ENCODE measurements around the gene MCFD2.

Gene MCFD2

DNA sequence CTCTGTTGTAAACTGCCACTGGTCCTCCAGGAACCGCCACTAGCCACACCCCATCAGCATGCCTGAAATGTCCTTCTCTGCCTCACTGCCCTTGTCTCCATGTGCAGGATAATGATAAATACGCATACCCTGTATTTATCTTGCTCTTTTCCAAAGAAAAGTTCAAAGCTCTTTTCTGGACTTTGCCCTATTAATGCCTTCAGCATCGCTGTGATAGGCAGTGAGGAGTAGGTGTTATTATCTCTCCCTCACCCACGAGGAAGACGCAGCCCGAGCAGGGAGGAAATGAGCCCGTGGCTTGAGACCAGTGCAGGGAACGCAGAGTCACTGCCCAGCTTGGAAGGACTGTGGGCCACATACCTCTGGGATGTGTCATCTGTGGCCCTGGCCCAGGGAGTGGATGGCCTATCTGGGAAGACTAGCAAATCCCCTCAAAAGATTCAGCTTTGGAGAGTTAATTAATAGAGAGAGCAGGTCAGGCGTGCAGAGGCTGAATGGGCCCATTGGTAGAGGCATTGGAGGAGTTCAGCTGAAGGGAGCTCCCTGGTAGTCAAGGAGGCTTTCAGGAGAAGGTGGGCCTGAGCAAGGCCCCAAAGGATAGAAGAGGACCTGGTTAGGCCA lies 39.5 kb upstream of the MCFD2 start:
- TF ChIP-seq PAX5 (IDR thresholded peaks at IDR 0.05; ENCODE audit: insufficient read depth, low read length, severe bottlenecking) (no peak), SPI1 (IDR thresholded peaks at IDR 0.05; ENCODE audit: low read depth, low read length) (no peak), POU2F2 (IDR thresholded peaks at IDR 0.05; ENCODE audit: low read depth, low read length) (no peak), TAF1 (IDR thresholded peaks at IDR 0.05; ENCODE audit: low read depth, low read length) (no peak), POLR2AphosphoS5 (IDR thresholded peaks at IDR 0.05; ENCODE audit: low read depth, low read length) (no peak), POLR2A (IDR thresholded peaks at IDR 0.05; ENCODE audit: low read depth, low read length) (no peak)
- FAIRE-seq (no peak), DNase-seq (ENCODE audit: insufficient read length, low spot score) (no peak)

DNA sequence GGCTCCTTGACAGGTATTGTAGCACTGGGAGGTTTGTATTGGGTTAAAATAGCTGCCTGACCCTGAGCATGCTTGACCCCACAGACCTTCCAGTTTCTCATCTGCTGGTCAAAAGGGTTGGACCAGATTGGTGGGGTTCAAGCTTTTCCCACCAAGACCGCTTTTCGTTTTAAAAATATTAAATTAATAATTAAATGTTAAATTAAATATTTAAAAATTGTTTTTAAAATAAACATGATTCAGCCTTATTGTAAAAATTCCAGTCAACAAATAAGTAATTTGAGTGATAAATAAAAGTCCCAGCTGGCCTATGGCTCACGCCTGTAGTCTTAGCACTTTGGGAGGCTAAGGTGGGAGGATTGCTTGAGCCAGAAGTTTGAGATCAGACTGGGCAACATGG lies 36.6 kb upstream of the MCFD2 start:
- TF ChIP-seq TAF1 (IDR thresholded peaks at IDR 0.05; ENCODE audit: low read depth, low read length) (no peak), POLR2A (IDR thresholded peaks at IDR 0.05; ENCODE audit: low read depth, low read length) (no peak), PAX5 (IDR thresholded peaks at IDR 0.05; ENCODE audit: insufficient read depth, low read length, severe bottlenecking) (no peak), SPI1 (IDR thresholded peaks at IDR 0.05; ENCODE audit: low read depth, low read length) (no peak), POLR2AphosphoS5 (IDR thresholded peaks at IDR 0.05; ENCODE audit: low read depth, low read length) (no peak), POU2F2 (IDR thresholded peaks at IDR 0.05; ENCODE audit: low read depth, low read length) (no peak)
- FAIRE-seq (no peak), DNase-seq (ENCODE audit: insufficient read length, low spot score) (no peak)

DNA sequence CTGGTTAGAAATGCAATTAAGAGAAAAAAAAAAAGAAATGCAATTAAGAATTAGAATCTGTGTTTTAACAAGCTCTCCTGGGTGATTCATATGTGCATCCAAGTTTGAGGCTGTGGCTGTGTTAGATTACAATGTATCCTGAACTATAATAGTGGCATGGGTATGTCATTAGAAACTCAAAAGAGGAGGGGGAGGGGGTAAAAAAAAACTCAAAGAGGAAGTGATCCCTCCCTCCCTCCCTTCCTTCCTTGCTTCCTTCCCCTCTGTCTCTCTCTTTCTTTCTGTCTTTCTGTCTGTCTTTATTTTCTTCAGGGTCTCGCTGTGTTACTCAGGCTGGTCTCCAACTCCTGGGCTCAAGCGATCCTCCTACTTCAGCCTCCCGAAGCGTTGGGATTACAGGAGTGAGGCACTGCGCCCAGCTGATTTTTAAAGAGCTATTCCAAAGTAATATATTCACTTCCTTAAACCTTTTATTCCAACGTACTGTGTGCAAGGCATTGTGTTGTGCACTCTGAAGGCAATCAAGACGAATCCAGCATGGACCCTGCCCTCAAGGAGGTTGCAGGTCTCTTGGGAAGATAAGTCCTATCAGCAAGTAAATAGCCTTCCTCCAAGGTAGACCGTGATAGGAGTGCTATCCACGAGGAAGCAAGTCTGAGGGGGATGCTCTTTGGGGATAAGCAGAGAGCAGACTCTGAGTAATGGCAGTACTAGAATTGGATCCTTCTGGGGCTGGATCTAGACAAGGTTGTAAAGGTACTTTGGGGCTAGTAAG lies 35.9 kb upstream of the MCFD2 start:
- FAIRE-seq = no peak
- no peak for DNase-seq (ENCODE audit: insufficient read length, low spot score)
- TF ChIP-seq SPI1 (IDR thresholded peaks at IDR 0.05; ENCODE audit: low read depth, low read length) (peak; percentile 62), POU2F2 (IDR thresholded peaks at IDR 0.05; ENCODE audit: low read depth, low read length) (no peak)

DNA sequence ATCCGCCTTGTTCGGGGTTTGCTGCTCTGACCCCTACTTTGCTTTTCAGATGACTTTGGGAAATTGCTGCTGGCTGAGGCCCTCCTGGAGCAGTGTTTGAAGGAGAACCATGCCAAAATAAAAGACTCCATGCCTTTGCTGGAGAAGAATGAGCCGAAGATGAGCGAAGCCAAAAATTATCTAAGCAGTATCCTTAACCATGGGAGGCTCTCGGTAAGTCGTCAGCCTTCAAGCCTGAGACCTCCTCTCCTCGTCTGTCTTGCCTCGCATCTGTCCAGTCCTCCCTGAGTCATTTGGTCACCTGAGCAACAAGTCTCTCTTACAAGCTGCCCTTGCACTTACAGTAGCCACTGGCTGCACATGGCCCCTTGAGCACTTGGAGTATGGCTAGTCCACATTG lies 34.7 kb upstream of the MCFD2 start:
- TF ChIP-seq TAF1 (IDR thresholded peaks at IDR 0.05; ENCODE audit: low read depth, low read length) = no peak
- TF ChIP-seq POLR2AphosphoS5 (IDR thresholded peaks at IDR 0.05; ENCODE audit: low read depth, low read length) = no peak
- no peak for TF ChIP-seq SPI1 (IDR thresholded peaks at IDR 0.05; ENCODE audit: low read depth, low read length)
- no peak for TF ChIP-seq PAX5 (IDR thresholded peaks at IDR 0.05; ENCODE audit: insufficient read depth, low read length, severe bottlenecking)
- TF ChIP-seq POLR2A (IDR thresholded peaks at IDR 0.05; ENCODE audit: low read depth, low read length) = no peak
- no peak for TF ChIP-seq POU2F2 (IDR thresholded peaks at IDR 0.05; ENCODE audit: low read depth, low read length)
- DNase-seq (ENCODE audit: insufficient read length, low spot score) (no peak), FAIRE-seq (peak; percentile 16)

DNA sequence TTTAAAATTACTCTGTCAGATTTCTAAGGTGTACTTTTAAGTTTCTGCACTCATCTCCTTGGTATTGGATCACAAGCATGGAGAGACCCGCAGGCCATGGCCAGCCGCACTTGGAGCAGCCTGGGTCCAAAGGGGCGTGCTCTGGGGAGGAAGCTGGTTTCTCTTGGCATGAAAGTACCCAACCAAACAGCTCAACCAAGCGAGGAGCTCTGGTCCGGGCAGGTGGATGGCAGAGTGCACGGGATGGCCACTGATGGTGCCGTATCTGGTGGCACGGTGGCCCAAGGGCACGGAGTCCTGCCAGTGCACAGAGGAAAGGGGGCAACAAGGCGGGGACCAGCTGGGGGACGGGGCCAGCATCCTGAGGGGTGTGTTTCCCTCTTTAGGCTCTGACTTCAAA lies 32.2 kb upstream of the MCFD2 start:
- no peak for DNase-seq (ENCODE audit: insufficient read length, low spot score)
- TF ChIP-seq POLR2A (IDR thresholded peaks at IDR 0.05; ENCODE audit: low read depth, low read length) (no peak), POU2F2 (IDR thresholded peaks at IDR 0.05; ENCODE audit: low read depth, low read length) (no peak), PAX5 (IDR thresholded peaks at IDR 0.05; ENCODE audit: insufficient read depth, low read length, severe bottlenecking) (no peak), POLR2AphosphoS5 (IDR thresholded peaks at IDR 0.05; ENCODE audit: low read depth, low read length) (no peak), SPI1 (IDR thresholded peaks at IDR 0.05; ENCODE audit: low read depth, low read length) (no peak), TAF1 (IDR thresholded peaks at IDR 0.05; ENCODE audit: low read depth, low read length) (no peak)
- no peak for FAIRE-seq

DNA sequence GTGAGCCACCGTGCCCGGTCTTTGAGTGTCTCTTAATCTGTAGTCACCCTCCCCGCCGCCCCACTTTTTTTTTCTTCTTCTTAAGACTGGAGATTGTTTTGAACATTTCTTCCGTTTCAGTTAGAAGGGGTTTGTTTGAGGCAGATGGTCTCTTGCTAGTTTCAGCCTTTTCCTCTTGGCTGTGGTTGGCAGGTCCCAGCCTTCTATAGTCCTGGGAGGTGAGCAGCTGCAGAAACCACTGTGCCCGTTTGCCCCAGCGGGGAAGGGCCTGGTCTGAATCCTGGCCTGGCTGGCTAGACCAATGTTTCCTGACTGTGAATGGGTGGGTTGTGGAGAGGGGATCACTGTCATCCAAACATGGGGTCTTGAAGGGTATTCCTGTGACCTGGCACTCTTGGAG lies 30.1 kb upstream of the MCFD2 start:
- no peak for TF ChIP-seq POLR2AphosphoS5 (IDR thresholded peaks at IDR 0.05; ENCODE audit: low read depth, low read length)
- no peak for TF ChIP-seq POLR2A (IDR thresholded peaks at IDR 0.05; ENCODE audit: low read depth, low read length)
- TF ChIP-seq TAF1 (IDR thresholded peaks at IDR 0.05; ENCODE audit: low read depth, low read length) = no peak
- no peak for TF ChIP-seq SPI1 (IDR thresholded peaks at IDR 0.05; ENCODE audit: low read depth, low read length)
- no peak for TF ChIP-seq PAX5 (IDR thresholded peaks at IDR 0.05; ENCODE audit: insufficient read depth, low read length, severe bottlenecking)
- no peak for TF ChIP-seq POU2F2 (IDR thresholded peaks at IDR 0.05; ENCODE audit: low read depth, low read length)
- no peak for FAIRE-seq
- no peak for DNase-seq (ENCODE audit: insufficient read length, low spot score)

DNA sequence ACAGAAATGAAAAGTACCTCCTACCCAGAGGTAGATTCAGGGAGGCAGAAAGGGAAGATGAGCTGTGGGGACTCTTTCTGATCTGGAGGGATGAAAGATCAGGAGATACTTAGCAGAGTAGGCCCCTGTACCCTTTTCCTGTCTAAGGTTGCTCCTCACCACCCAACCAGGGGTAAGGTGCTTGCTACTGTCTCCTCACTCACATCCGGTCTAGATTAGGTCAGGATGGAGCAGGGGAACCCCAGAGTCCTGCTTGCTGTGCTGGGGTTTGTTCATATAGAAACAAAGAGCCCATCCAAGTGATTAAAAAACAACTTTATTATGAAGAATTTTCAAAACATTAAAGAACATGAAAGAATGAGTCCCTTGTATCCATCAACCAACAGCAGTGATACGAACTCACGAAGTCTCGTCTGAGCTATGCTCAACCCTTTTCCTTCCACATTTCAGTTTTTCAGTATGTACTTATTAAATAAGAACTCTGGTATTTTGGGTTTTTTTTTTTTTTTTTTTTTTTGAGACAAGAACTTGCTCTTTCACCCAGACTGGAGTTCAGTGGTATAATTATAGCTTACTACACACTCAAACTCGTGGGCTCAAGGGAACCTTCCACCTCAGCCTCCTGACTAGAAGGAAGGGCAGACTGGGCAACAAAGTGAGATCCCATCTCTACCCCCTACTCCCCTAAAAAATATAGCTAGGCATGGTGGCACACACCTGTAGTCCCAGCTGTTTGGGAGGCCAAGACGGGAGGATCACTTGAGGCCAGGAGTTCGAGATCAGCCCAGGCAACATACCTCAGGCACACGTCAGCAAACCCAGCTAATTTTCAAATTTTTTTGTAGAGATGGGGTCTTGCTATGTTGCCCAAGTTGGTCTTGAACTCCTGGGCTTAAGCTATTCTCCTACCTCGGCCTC lies 28.5 kb upstream of the MCFD2 start:
- DNase-seq (ENCODE audit: insufficient read length, low spot score) (peak; percentile 51), FAIRE-seq (peak; percentile 82)
- TF ChIP-seq POLR2AphosphoS5 (IDR thresholded peaks at IDR 0.05; ENCODE audit: low read depth, low read length) = peak; percentile 52; the same call in 1 of the 2 replicates
- TF ChIP-seq POU2F2 (IDR thresholded peaks at IDR 0.05; ENCODE audit: low read depth, low read length) = no peak
- TF ChIP-seq PAX5 (IDR thresholded peaks at IDR 0.05; ENCODE audit: insufficient read depth, low read length, severe bottlenecking) = no peak
- no peak for TF ChIP-seq SPI1 (IDR thresholded peaks at IDR 0.05; ENCODE audit: low read depth, low read length)
- peak; percentile 37; the same call in 1 of the 2 replicates for TF ChIP-seq TAF1 (IDR thresholded peaks at IDR 0.05; ENCODE audit: low read depth, low read length)
- TF ChIP-seq POLR2A (IDR thresholded peaks at IDR 0.05; ENCODE audit: low read depth, low read length) = peak; percentile 82

DNA sequence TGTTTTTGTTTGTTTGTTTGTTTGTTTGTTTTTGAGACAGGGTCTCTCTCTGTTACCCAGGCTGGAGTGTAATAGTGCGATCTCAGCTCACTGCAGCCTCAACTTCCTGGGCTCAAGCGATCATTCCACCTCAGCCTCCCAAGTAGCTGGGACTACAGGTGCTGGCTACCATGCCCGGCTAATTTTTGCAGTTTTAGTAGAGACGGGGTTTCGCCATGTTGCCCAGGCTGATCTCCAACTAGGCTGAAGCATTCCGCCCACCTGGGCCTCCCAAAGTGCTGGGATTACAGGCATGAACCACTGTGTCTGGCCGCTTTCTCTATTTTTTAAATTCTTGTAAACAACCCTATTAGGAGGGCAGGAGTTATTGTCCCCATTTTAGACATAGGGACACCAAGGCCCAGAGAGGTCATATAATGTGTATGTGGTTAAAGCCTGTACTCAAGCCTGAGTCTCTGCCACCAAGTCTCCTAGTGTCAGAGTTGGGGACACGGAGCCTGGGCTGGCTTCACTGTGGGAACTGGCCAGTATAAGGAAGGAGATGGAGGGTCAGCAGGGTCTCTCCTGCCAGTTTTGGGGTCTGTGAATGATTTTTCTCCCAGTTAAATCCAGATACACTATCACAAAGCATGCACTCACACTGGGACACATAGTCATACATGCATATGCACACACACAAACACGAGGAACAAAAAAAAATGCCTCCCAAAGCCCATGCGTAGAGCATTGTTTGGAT lies 27.5 kb upstream of the MCFD2 start:
- TF ChIP-seq SPI1 (IDR thresholded peaks at IDR 0.05; ENCODE audit: low read depth, low read length) = no peak
- no peak for TF ChIP-seq POLR2A (IDR thresholded peaks at IDR 0.05; ENCODE audit: low read depth, low read length)
- no peak for TF ChIP-seq PAX5 (IDR thresholded peaks at IDR 0.05; ENCODE audit: insufficient read depth, low read length, severe bottlenecking)
- FAIRE-seq = no peak
- no peak for DNase-seq (ENCODE audit: insufficient read length, low spot score)
